TTC549 (cell line): Measurements from ENCODE around the gene AP1G1.
"Not testable (repeated sequence)": the region's sequence is repeated elsewhere in the genome, so short reads cannot be mapped to it uniquely, and the experiment has no call there.

Experiments used
- FAIRE-seq: peaks from 2 replicates; lab custom pipeline; 2012; peaks lifted over from hg19 to GRCh38; lab: Jason Lieb, UNC

AP1G1 gene

GRCh38 chr16:71698491-71698890 lies 110.1 kb downstream of the AP1G1 start:
- FAIRE-seq, result no peak

- no peak for FAIRE-seq
These were observed 115.5 kb downstream of the AP1G1 start for GRCh38 chr16:71693164-71693563.

GRCh38 chr16:71689901-71690300 lies 118.7 kb downstream of the AP1G1 start:
- no peak for FAIRE-seq

GRCh38 chr16:71687861-71688260 lies 120.8 kb downstream of the AP1G1 start:
- no peak for FAIRE-seq

GRCh38 chr16:71684280-71684679 lies 124.4 kb downstream of the AP1G1 start:
- FAIRE-seq, result not testable (repeated sequence)

GRCh38 chr16:71681360-71681759 lies 127.3 kb downstream of the AP1G1 start:
- no peak for FAIRE-seq
